ENCODE measurements around the gene SH3BGRL2.

The SH3BGRL2 gene

DNA sequence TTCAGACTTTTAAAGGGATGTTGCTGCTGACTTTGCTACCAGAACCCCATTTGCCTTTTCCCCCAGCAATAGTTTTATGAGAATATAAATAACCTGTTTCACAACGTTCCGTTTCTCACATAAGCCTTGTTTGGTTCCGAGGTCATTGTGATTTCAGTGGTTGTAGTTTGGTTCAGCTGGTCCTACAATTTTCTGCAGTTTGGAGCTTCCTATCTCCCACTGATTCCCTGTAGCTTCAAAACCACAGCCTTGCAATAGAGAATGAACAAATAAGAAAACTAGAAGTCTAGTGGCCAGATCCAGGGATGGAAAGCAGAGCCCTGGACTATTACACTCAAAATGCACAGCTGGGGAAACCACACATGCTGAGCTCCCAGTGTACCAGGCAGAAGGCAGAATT lies 24.1 kb upstream of the SH3BGRL2 start:
- TF ChIP-seq, protein P1, sequence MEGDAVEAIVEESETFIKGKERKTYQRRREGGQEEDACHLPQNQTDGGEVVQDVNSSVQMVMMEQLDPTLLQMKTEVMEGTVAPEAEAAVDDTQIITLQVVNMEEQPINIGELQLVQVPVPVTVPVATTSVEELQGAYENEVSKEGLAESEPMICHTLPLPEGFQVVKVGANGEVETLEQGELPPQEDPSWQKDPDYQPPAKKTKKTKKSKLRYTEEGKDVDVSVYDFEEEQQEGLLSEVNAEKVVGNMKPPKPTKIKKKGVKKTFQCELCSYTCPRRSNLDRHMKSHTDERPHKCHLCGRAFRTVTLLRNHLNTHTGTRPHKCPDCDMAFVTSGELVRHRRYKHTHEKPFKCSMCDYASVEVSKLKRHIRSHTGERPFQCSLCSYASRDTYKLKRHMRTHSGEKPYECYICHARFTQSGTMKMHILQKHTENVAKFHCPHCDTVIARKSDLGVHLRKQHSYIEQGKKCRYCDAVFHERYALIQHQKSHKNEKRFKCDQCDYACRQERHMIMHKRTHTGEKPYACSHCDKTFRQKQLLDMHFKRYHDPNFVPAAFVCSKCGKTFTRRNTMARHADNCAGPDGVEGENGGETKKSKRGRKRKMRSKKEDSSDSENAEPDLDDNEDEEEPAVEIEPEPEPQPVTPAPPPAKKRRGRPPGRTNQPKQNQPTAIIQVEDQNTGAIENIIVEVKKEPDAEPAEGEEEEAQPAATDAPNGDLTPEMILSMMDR (IDR thresholded peaks at IDR 0.05; ENCODE audit: borderline replicate concordance, insufficient read depth, low read depth, low read length) = no peak
- no peak overlapping the region for H3K4me3 ChIP-seq (ENCODE audit: low read depth, low read length)

DNA sequence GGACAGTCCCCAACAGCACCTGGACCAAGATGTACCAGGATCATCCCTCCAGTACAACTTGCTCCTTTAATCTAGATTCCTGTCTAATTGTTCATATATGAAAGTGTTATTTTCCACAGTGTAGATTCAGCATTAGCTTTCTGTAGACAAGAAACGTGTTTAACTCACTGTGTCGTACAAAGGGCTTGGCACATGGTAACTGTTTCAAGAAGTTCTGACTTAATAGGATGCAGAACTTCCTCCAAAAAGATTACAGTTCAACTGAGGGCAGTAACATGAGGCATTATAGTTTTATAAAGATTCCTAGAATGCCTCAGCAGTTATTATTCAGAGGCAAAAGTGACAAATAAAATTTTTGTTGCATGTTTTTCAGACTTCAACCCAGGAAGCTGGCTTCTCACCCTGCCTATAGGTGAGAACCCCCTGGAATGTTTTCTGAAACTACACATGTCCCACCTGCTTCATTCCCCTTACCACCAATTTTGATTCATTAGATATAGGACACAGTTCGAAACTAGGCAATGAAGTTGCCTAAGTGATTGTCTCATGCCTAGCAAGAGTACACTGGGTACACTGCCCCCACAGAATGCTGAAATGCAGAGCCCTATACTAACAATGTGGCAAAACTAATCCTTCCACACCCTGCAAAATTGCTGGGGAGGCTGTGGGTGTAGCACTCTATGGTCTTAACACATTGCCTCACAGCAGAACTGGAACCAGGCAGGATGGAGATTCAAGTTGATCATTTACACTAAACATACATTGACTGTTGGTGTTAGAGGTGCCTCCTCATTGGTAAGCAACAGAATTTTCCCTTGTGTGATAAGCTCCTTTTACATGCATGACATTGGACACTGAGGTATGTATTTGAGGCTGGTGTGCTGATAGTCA lies 22.6 kb upstream of the SH3BGRL2 start:
- TF ChIP-seq, protein P1 (IDR thresholded peaks at IDR 0.05; ENCODE audit: borderline replicate concordance, insufficient read depth, low read depth, low read length) = no peak
- H3K4me3 ChIP-seq (ENCODE audit: low read depth, low read length) = no peak overlapping the region

DNA sequence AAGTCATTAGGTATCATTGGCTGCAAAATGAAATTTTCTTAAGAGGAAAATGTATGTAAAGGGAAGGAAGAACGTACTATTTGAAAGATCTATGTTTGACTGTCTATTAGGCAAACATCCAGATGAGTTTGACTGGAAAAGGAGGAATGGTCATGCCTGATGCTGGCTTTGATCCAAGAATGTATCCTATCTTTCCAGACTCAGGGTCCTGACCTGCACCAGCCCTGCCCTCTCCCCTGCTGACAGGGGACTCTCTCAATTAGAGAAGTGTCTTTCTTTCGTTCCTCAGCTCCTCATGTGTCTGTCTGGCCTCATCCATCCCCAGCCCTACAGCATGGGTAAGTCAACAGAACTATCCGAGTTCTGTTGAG lies 21.9 kb upstream of the SH3BGRL2 start:
- no peak overlapping the region for H3K4me3 ChIP-seq (ENCODE audit: low read depth, low read length)
- TF ChIP-seq, protein P1 (IDR thresholded peaks at IDR 0.05; ENCODE audit: borderline replicate concordance, insufficient read depth, low read depth, low read length) = no peak

DNA sequence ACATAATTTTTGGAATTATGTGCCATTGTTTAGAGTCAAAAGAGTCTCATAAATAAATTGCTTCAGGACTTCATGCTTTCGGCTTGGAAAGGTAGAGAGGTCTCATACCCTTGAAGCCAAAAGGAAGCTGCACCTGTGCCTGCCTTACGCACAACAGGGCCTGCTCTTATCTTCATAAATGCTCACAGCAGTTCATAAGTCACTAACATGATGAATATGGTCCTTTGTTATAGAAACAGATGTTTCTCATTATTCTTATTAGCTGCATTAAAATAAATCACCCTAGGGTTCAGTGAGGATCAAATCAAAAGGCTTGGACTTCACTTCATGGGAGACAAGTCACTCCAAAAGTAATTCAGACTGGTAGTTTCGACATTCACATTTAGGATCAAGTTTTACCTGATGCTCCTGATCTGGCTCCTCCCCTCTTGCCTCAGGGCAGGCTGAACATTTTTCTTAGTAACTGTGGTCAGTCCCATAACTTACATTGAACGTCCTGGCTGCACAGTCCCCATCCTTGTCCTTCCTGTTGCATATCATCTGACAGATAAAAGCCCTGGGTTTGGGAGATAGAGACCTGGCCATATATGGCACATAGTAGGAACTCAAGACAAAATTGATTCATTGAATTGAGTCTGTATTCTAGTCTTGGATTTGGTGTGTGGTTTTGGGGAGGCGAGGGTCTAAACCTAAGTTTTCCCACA lies 20.7 kb upstream of the SH3BGRL2 start:
- TF ChIP-seq, protein P1 (IDR thresholded peaks at IDR 0.05; ENCODE audit: borderline replicate concordance, insufficient read depth, low read depth, low read length) = no peak
- no peak overlapping the region for H3K4me3 ChIP-seq (ENCODE audit: low read depth, low read length)

DNA sequence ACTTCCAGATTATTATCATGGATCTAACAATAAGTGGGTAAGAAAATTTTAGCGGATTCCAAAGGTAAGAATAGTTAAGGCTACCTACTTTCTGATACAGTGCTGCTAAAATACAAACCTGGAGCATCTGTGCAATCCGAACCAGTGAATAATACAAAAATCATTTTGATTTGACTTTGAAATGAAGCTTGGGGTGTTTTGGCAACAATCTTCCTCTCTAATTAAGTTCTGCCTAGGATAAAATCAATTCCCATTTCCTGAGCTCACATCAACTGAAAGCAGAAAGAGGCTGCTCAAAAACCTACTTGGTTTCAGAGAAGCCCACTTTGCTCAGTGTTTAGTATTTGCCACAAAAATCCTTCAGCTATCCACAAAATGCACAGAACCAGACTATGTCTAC lies 18.7 kb upstream of the SH3BGRL2 start:
- TF ChIP-seq, protein P1 (IDR thresholded peaks at IDR 0.05; ENCODE audit: borderline replicate concordance, insufficient read depth, low read depth, low read length) = no peak
- no peak overlapping the region for H3K4me3 ChIP-seq (ENCODE audit: low read depth, low read length)

DNA sequence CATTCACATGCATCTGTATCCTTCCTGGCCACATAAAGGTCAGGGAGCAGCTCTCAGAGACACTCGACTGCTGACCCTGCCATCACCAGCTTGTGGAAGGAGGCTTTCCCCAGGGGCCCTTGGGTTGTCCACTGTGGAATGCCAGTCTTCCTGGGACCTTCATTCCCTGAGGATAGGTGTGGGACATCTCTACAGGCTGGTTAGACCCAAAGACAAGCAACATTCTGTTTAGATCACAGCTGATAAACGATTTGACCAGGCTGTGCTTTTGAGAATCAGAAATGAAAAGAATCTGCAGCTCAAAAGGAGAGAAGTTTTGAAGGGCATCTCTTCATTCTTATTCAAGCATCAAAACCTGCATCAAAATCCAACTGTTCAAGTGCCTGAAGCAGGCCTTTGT lies 18.2 kb upstream of the SH3BGRL2 start:
- no peak overlapping the region for H3K4me3 ChIP-seq (ENCODE audit: low read depth, low read length)
- TF ChIP-seq, protein P1 (IDR thresholded peaks at IDR 0.05; ENCODE audit: borderline replicate concordance, insufficient read depth, low read depth, low read length) = no peak
